ENCODE data around the gene CACNA1H.
"Not testable (repeated sequence)": the region's sequence is repeated elsewhere in the genome, so short reads cannot be mapped to it uniquely, and the experiment has no call there.

Gene CACNA1H

GRCh38 chr16:1213796-1214372 lies 61.0 kb downstream of the CACNA1H start:
- DNase-seq (ENCODE audit: low spot score), result no peak

DNA sequence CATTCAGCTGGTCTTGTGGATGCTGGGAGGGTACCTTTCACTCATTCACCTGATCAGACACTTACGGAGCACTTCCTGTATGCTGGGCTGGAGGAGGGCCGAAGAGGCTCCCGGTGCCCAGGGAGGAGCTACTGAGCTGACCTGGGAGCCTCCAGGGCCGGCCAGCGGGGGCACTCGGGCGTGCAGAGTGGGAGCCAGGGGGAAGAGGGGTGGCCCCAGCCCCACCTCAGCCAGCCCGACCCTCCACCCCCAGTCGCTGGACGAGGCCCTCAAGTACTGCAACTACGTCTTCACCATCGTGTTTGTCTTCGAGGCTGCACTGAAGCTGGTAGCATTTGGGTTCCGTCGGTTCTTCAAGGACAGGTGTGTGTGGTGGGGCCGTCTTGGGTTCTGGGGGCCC lies 61.8 kb downstream of the CACNA1H start:
- DNase-seq (ENCODE audit: low spot score), result no peak

DNA sequence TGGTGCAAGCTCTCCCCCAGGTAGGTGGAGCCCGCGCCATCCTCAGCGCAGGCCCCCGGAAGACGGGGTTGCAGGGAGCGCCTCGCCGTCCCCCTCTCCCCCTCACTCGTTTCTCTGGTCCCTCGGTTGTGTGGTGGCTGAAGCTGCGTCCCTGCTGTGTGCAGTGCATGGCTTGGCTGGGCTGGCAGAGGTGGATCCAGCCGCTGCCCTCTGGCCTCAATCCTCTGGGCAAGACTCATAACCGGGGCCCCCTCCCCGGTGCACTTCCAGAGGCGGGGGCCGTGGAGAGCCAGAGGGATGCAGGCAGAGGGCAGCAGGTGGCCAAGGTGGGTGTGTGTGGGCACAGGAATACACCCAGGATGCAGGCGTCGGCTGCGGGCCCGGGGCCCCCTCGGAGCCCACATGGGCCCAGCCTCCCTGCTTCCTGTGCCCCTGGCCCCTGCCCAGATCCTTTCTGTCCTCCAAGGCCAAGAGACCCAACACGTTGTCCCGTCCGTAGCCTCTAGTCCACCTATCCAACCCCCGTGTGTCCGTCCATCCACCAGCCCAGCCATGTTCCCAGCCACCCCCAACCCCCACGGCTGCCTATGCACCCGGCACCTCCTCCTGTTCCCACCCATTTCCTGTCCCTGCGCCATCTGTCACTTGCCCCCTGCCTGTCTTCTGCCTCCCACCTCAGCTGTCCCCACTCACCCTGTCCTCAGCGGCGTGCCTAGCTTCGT lies 62.8 kb downstream of the CACNA1H start:
- no peak for DNase-seq (ENCODE audit: low spot score)

- DNase-seq (ENCODE audit: low spot score), result no peak
Observed at GRCh38 chr16:1216296-1216619, 63.4 kb downstream of the CACNA1H start.

DNA sequence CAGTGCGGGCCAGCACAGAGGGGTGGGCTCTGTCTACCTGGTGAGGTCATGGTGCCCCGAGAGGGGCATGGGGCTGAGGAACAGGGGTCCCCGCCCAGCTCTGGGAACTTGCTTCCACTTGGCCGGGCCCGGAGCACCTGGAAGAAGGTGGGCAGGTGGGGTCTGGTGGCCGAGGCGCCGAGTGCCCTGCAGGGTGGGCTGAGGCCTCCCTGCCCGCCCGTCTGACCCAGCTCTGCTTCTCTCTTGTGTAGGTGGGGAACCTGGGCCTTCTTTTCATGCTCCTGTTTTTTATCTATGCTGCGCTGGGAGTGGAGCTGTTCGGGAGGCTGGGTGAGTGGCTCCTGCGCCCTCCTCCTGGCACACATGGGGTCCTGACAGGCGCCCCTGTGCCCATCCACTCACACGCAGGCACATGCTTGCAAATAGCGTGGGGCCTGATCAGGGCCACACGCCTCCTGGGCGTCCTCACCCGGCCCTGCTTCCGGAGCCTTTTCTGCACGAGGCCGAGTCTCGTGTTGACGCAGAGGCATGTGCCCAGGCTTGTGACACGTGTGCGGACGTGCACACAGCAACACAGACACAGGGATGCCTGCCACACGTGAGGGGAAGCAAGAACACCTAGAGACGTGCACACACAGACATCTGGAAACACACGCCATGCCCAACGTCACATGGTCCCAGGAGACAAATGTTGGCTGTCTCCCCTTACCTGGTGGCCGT lies 63.9 kb downstream of the CACNA1H start:
- no peak for DNase-seq (ENCODE audit: low spot score)

DNA sequence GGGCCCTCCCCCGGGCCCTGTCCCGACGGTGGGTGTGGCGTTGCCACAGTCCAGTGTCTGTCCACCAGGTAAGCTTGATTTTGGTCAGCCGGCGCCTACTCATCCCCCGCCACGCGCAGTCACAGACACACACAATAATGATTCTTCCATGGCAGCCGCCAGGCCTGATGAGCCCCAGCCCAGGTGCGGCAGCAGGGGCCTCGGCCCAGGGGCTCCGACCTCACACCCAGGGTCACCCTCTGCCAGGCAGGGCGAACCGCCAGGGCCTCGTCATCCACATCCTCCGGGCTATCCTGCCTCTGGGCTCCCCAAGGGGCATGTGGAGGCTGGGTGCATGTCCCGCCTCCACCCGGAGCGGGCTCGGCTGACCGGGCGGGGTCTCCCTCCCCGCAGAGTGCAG lies 64.6 kb downstream of the CACNA1H start:
- no peak for DNase-seq (ENCODE audit: low spot score)

- DNase-seq (ENCODE audit: low spot score), result no peak
Observed at GRCh38 chr16:1218061-1218929, 65.4 kb downstream of the CACNA1H start.

- DNase-seq (ENCODE audit: low spot score), result no peak
Observed at GRCh38 chr16:1218930-1219611, 66.2 kb downstream of the CACNA1H start.

DNA sequence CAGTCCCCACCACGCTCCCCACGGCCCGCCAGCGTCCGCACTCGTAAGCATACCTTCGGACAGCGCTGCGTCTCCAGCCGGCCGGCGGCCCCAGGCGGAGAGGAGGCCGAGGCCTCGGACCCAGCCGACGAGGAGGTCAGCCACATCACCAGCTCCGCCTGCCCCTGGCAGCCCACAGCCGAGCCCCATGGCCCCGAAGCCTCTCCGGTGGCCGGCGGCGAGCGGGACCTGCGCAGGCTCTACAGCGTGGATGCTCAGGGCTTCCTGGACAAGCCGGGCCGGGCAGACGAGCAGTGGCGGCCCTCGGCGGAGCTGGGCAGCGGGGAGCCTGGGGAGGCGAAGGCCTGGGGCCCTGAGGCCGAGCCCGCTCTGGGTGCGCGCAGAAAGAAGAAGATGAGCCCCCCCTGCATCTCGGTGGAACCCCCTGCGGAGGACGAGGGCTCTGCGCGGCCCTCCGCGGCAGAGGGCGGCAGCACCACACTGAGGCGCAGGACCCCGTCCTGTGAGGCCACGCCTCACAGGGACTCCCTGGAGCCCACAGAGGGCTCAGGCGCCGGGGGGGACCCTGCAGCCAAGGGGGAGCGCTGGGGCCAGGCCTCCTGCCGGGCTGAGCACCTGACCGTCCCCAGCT lies 67.3 kb downstream of the CACNA1H start:
- DNase-seq (ENCODE audit: low spot score), result no peak

- DNase-seq (ENCODE audit: low spot score), result no peak
Observed at GRCh38 chr16:1220841-1221627, 68.1 kb downstream of the CACNA1H start.

- DNase-seq (ENCODE audit: low spot score), result no peak
Observed at GRCh38 chr16:1221628-1222552, 69.0 kb downstream of the CACNA1H start.

GRCh38 chr16:1222553-1223354 lies 69.8 kb downstream of the CACNA1H start:
- DNase-seq (ENCODE audit: low spot score), result no peak

DNA sequence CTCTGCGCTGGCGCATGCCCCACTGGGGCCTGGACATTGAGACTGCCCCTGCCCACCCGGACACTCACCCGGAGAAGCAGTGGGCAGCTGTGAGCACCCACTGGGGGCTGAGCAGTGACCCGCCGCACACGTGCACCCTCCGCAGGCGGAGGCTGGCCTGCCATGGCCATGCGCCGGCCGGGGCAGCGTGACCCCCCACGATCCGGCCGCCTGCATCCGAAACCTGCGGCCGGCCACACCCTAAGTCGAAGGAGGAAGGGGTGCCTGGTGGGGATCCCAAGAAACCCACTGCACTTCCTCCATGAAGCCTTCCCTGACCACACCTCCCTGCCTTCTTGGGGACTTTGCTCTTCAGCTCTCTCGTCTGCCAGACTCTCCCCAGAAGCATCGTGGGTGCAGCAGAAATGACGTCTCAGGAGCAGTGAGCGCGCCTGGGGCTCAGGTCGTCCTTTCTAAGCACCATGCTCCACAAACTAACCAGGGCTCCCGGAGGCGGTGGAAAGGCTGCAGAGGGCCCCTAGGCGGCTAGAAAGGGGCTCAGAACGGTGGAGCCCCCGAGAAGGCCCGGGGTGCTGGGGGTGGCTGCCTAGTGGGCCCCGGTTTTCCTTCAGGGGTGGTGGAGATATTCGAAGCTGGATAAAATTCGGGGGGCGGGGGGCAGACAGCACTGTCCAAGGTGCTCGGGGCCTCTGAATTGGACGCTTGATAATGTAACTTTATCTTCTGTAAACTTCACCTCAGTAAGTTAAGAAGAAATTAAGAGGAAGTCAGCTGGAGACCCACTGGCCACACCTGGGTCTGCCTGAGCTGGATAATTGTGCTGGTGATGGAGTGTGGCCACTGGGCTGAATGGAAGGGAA lies 70.7 kb downstream of the CACNA1H start:
- no peak for DNase-seq (ENCODE audit: low spot score)

DNA sequence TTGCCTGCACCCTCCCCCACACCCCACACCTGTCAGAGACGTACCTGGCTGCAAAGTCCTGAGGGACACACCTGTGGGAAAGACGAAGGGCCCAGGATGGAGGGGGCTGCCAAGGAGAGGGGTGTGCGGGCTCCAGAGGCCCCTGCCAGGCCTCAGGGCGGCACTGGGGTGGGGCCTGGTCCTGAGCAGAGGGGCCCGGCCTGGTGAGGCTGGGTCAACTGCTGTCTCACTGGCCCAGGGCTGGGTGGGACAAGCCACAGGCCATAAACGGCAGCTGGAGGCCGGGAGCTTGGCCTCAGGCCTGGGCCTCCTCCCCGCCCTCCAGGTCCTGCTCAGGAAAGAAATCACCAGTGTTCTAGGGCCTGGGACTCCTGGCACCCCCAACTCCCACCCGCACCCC lies 71.7 kb downstream of the CACNA1H start:
- no peak for DNase-seq (ENCODE audit: low spot score)

DNA sequence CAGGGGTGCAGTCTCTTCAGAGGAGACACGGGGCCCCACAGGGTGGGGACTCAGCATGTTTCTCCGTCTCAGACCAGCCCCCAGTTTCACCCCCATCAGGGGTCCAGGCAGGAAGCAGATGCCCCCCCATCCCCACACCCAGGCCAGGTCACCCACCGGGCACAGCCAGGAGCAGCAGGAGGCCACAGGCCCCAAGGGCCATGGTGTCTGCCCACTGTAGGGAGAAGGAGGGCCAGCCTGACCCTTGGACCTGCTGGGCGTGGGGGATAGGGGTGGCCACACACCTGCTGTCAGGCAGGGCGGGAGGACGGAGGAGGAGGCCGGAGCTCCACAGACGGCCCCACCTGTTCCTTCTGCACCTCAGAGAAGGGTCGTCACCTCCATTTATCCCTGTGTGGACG lies 72.1 kb downstream of the CACNA1H start, which contains the start of gene TPSG1:
Gene TPSG1 (minus strand): TSS at position 218 of the 401 bp plus-strand sequence. CDS start 16 bp downstream, at position 202.
- no peak for DNase-seq (ENCODE audit: low spot score)

DNA sequence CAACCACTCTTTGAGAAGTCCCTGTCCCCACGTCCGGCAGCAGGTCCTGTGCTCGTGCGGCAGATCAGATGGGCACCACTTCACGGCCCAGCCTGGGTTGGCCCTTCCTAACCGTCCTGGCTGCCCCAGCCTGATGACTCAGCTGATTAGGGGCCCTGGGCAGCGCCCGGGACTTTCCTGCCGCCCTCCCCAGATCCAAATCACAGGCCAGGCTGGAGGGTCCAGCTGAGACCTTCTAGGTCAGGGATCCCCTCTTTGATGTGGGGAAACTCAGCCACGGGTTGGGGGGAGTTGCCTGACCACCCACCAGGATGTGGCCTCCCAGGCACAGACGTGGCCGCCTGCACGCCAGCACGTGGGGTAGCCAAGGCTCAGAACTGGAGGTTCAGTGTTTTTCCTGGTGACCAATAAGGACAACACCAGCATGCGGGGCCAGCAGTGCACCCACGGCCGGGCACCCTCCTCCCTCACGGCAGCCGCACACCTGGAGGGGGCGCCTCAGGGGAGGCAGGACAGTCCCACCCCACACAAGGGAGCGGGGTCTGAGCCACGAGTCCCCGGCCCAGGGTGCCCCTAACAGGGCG lies 72.9 kb downstream of the CACNA1H start:
- not testable (repeated sequence) for DNase-seq (ENCODE audit: low spot score)

DNA sequence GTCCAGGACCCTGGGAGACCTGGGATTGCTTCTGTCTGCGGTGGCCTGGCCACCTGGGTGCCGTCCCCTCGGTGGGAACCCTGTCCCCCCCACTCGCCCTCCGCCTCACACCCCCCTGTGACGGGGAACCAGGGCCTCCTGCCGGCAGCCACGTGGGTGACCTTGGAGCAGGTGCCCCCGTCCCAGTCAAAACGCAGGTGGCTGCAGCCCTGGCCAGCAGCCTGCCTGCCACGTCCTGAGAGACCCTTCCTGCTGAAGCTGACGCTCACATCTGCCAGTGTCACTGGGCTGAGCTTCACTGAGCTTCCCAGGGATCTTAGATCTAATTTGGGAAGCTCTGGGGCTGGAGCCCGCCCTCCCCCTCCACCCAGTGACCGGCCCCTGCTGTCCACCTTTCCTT lies 73.8 kb downstream of the CACNA1H start:
- not testable (repeated sequence) for DNase-seq (ENCODE audit: low spot score)
